CD4-positive, alpha-beta T cell treated with Interleukin-4 for 4 hours (primary cell): ENCODE measurements around the gene SPI1.

Experiments used
- DNase-seq: peaks from one replicate; pipeline ENCODE4 v3.0.0-alpha.2; 2020

The SPI1 gene

GRCh38 chr11:47356129-47356997 is 22.0 kb downstream of the SPI1 start:
- DNase-seq, result no peak

GRCh38 chr11:47355283-47356128 is 22.8 kb downstream of the SPI1 start:
- DNase-seq, result no peak

GRCh38 chr11:47354913-47355282 is 23.4 kb downstream of the SPI1 start:
- no peak for DNase-seq

GRCh38 chr11:47353978-47354774 is 24.2 kb downstream of the SPI1 start:
- DNase-seq, result no peak

- no peak for DNase-seq
Measured at GRCh38 chr11:47352556-47352955, 25.8 kb downstream of the SPI1 start, which contains the start of gene MYBPC3. Gene MYBPC3, minus strand, starts transcription at chr11:47352702. Its CDS starts 55 bp downstream, at chr11:47352647.

- DNase-seq, result no peak
Measured at GRCh38 chr11:47351156-47352126, 26.9 kb downstream of the SPI1 start.

- DNase-seq, result no peak
Measured at GRCh38 chr11:47350315-47350714, 28.0 kb downstream of the SPI1 start.

- DNase-seq, result no peak
Measured at GRCh38 chr11:47349521-47350095, 28.7 kb downstream of the SPI1 start.

- no peak for DNase-seq
Measured at GRCh38 chr11:47348859-47349258, 29.5 kb downstream of the SPI1 start.

GRCh38 chr11:47348131-47348802 is 30.1 kb downstream of the SPI1 start:
- DNase-seq, result no peak

GRCh38 chr11:47347137-47347536 is 31.2 kb downstream of the SPI1 start:
- no peak for DNase-seq

- no peak for DNase-seq
Measured at GRCh38 chr11:47345890-47346563, 32.3 kb downstream of the SPI1 start.

GRCh38 chr11:47342854-47343253 is 35.5 kb downstream of the SPI1 start:
- no peak for DNase-seq

- no peak for DNase-seq
Measured at GRCh38 chr11:47342036-47342803, 36.1 kb downstream of the SPI1 start.

GRCh38 chr11:47340980-47341775 is 37.2 kb downstream of the SPI1 start:
- no peak for DNase-seq

GRCh38 chr11:47340010-47340409 is 38.3 kb downstream of the SPI1 start:
- DNase-seq, result no peak

- no peak for DNase-seq
Measured at GRCh38 chr11:47338396-47339241, 39.7 kb downstream of the SPI1 start.
